A673 (cell line): Measurements from ENCODE around the gene DMBT1.

ENCODE experiments used
- CTCF ChIP-seq: fragments of 300-800, 200-600 bp; sonication (generic); conservative IDR thresholded peaks from 2 replicates; pipeline ENCODE4 v1.5.1; 2017; ENCODE audit warnings: low read depth, mild to moderate bottlenecking, antibody characterized with exemption, low read length, moderate library complexity, mixed read lengths
- EZH2 ChIP-seq: fragments of 200-600 bp; sonication (generic); IDR thresholded peaks from 2 replicates; pipeline ENCODE4 v1.6.1; 2017; ENCODE audit warnings: borderline replicate concordance, low read depth, mild to moderate bottlenecking, mixed read lengths, antibody characterized with exemption, low read length; ENCODE audit not compliant: poor library complexity, severe bottlenecking

GRCh38 chr10:122689146-122689820 is 128.7 kb downstream of the DMBT1 start:
- no peak for TF ChIP-seq CTCF
- TF ChIP-seq EZH2, result no peak
